PC-3 (cell line): ENCODE results near the gene TCAF1. TPM values are rescaled to one million over a fixed set of nuclear protein-coding genes. Genes with fewer than 3 reads are reported as not detected.

Experiments
- ATAC-seq: fragments of 200-7000 bp; cut with Tn5 transposase; 2 replicates; pipeline ENCODE4 v1.9.1; 2020; ENCODE audit warnings: mild to moderate bottlenecking, moderate library complexity
- BruUV-seq: library from RNA; stranded (reverse); fragments of 400-500 nt; replicated peaks from 2 replicates; lab custom pipeline; 2021; lab: Mats Ljungman, UMichigan
- CTCF ChIA-PET: fragments of 300-600 bp; sonication (Branson Sonifier 250); formaldehyde crosslinking; loops from one replicate; lab custom pipeline; 2022; ENCODE audit warnings: antibody characterized with exemption; lab: Charles Lee
- POLR2A ChIA-PET: fragments of 300-600 bp; sonication (Branson Sonifier 250); formaldehyde crosslinking; loops from one replicate; lab custom pipeline; 2022; ENCODE audit warnings: antibody characterized with exemption; ENCODE audit not compliant: unreplicated experiment; lab: Charles Lee
- DNase-seq: peaks from one replicate; pipeline ENCODE4 v3.0.0-alpha.2; 2015
- H2AFZ ChIP-seq: fragments of 300-600 bp; sonication (generic); 2 replicates; pipeline ENCODE4 v1.6.0; 2016; ENCODE audit warnings: antibody characterized with exemption, low read length
- H3F3A ChIP-seq: fragments of 300-600 bp; sonication (generic); one replicate; pipeline ENCODE4 v1.6.0; 2017; ENCODE audit warnings: antibody characterized with exemption, low read length, control low read depth, mild to moderate bottlenecking; ENCODE audit not compliant: unreplicated experiment
- H3K27ac ChIP-seq: fragments of 300-600 bp; sonication (generic); 2 replicates; pipeline ENCODE4 v1.5.1; 2016; ENCODE audit warnings: mild to moderate bottlenecking, low read length
- H3K27me3 ChIP-seq: fragments of 300-600 bp; sonication (generic); 2 replicates; pipeline ENCODE4 v1.6.1; 2016; ENCODE audit warnings: low read length, mixed read lengths
- H3K36me3 ChIP-seq: fragments of 300-600 bp; sonication (generic); 2 replicates; pipeline ENCODE4 v1.6.1; 2016; ENCODE audit warnings: low read depth, mixed run types, low read length, mixed read lengths
- H3K4me1 ChIP-seq: fragments of 300-600 bp; sonication (generic); 2 replicates; pipeline ENCODE4 v1.5.1; 2016; ENCODE audit warnings: low read length; ENCODE audit not compliant: insufficient read depth
- H3K4me2 ChIP-seq: fragments of 300-600 bp; sonication (generic); 2 replicates; pipeline ENCODE4 v1.6.0; 2016; ENCODE audit warnings: low read length
- H3K4me3 ChIP-seq: fragments of 300-600 bp; sonication (generic); 2 replicates; pipeline ENCODE4 v1.5.1; 2016; ENCODE audit warnings: mild to moderate bottlenecking, low read length, mixed read lengths
- H3K79me2 ChIP-seq: fragments of 300-600 bp; sonication (generic); 2 replicates; pipeline ENCODE4 v1.6.1; 2017; ENCODE audit warnings: low read length, mixed read lengths
- H3K9ac ChIP-seq: fragments of 300-600 bp; sonication (generic); 2 replicates; pipeline ENCODE4 v1.6.0; 2016; ENCODE audit warnings: mild to moderate bottlenecking, low read length
- H3K9me2 ChIP-seq: fragments of 300-600 bp; sonication (generic); replicated peaks from 2 replicates; pipeline ENCODE4 v1.6.1; 2016; ENCODE audit warnings: mixed run types, low read length, mixed read lengths
- H3K9me3 ChIP-seq: fragments of 300-600 bp; sonication (generic); 2 replicates; pipeline ENCODE4 v1.6.1; 2016; ENCODE audit warnings: low read length, mixed read lengths
- H4K20me1 ChIP-seq: fragments of 300-600 bp; sonication (generic); 2 replicates; pipeline ENCODE4 v1.6.1; 2016; ENCODE audit warnings: low read length, mixed read lengths
- CTCF ChIP-seq: fragments of 300-600 bp; sonication (generic); conservative IDR thresholded peaks from 2 replicates; pipeline ENCODE4 v1.5.1; 2017; ENCODE audit warnings: antibody characterized with exemption, low read depth, mild to moderate bottlenecking, low read length
- EZH2 ChIP-seq: fragments of 300-600 bp; sonication (generic); IDR thresholded peaks from one replicate; pipeline ENCODE4 v1.6.1; 2017; ENCODE audit warnings: antibody characterized with exemption, mild to moderate bottlenecking, low read length; ENCODE audit not compliant: unreplicated experiment
- EZH2phosphoT487 ChIP-seq: fragments of 300-600 bp; sonication (generic); IDR thresholded peaks from 2 replicates; pipeline ENCODE4 v1.6.1; 2018; ENCODE audit warnings: mild to moderate bottlenecking, antibody characterized with exemption, low read length, borderline replicate concordance
- intact Hi-C: fragments of 100-400 bp; cut with micrococcal nuclease; formaldehyde crosslinking; loops from 2 replicates; pipeline ENCODE4 v1.9.0; 2023
- total RNA-seq: library from RNA; depleted of rRNA; stranded (reverse); fragments of >200 nt; gene quantifications from 2 replicates; pipeline ENCODE4 v1.2.3, GENCODE V29; 2014

The TCAF1 gene
- total RNA-seq, 1 experiment from 2014 or later: 12.4 TPM

- H3K9me3 ChIP-seq: no peaks in the 10 kb centered on the region
- no peak overlapping the region for H2AFZ ChIP-seq
- ChIA-PET CTCF (no interaction called here), POLR2A (no interaction called here)
- BruUV-seq: no TSS peak
- H3F3A ChIP-seq: no peaks in the 10 kb centered on the region
- DNase-seq: no peak
- H3K27ac ChIP-seq: no peak overlapping the region
- H3K4me3 ChIP-seq: no peak overlapping the region
- H3K36me3 ChIP-seq: no peaks in the 10 kb centered on the region
- no peak overlapping the region for H3K9ac ChIP-seq
- H3K27me3 ChIP-seq: 0 out of 2 replicates have a peak, but pooled peaks cover 4% of the 10 kb centered on the region
- no peaks in the 10 kb centered on the region for H3K79me2 ChIP-seq
- ATAC-seq: no peak
- H3K4me2 ChIP-seq: no peak overlapping the region
- no peaks in the 10 kb centered on the region for H3K4me1 ChIP-seq
- TF ChIP-seq EZH2 (no peak), EZH2phosphoT487 (no peak), CTCF (no peak)
- intact Hi-C loops: no loop called here
- no peaks in the 10 kb centered on the region for H3K9me2 ChIP-seq
- H4K20me1 ChIP-seq: no peaks in the 10 kb centered on the region
Observed at GRCh38 chr7:143908120-143908519, 6.1 kb upstream of the TCAF1 start.

GRCh38 chr7:143906895-143907294 lies 4.9 kb upstream of the TCAF1 start:
- Histone ChIP-seq H2AFZ (no peak overlapping the region), H3K27ac (no peak overlapping the region), H3K9ac (no peak overlapping the region), H3K4me2 (no peak overlapping the region), H3K79me2 (no peaks in the 10 kb centered on the region), H3K9me3 (no peaks in the 10 kb centered on the region), H3K27me3 (no peaks in the 10 kb centered on the region), H3K9me2 (no peaks in the 10 kb centered on the region), H3K4me1 (no peaks in the 10 kb centered on the region), H3K36me3 (no peaks in the 10 kb centered on the region), H3K4me3 (no peak overlapping the region), H4K20me1 (no peaks in the 10 kb centered on the region), H3F3A (no peaks in the 10 kb centered on the region)
- DNase-seq (no peak), ATAC-seq (no peak)
- no TSS peak for BruUV-seq
- TF ChIP-seq EZH2 (no peak), CTCF (no peak), EZH2phosphoT487 (no peak)
- POLR2A ChIA-PET: no interaction called here
- intact Hi-C loops: no loop called here
- CTCF ChIA-PET: no interaction called here

DNA sequence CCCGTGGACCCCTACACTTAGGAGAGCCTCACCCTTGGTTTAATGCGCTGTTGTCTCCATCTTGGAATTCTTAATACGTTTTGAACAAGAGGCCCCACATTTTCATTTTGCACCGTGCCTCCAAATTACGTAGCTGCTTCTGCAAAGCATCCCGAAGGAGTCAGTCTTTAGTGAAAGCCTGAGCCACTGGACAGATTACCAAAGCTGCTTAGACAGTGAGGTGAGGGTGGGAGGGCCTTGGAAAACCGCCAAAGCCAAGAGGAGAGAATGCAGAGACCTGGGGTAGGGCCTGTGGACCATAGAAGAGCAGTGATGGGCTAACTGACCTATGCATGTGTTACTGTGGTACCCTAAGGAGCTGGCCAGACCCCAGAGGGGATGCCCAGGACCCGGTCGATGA lies 4.2 kb upstream of the TCAF1 start:
- no peaks in the 10 kb centered on the region for H4K20me1 ChIP-seq
- TF ChIP-seq EZH2 (no peak), EZH2phosphoT487 (no peak), CTCF (no peak)
- H3K79me2 ChIP-seq: peaks cover under 1% of the 10 kb centered on the region
- no peak overlapping the region for H2AFZ ChIP-seq
- ChIA-PET POLR2A (no interaction called here), CTCF (no interaction called here)
- ATAC-seq: no peak
- no peak overlapping the region for H3K27ac ChIP-seq
- H3K9ac ChIP-seq: no peak overlapping the region
- no peaks in the 10 kb centered on the region for H3K27me3 ChIP-seq
- no peaks in the 10 kb centered on the region for H3K9me2 ChIP-seq
- no peak for DNase-seq
- intact Hi-C loops: no loop called here
- no peak overlapping the region for H3K4me3 ChIP-seq
- no peak overlapping the region for H3K4me2 ChIP-seq
- no peaks in the 10 kb centered on the region for H3F3A ChIP-seq
- no TSS peak for BruUV-seq
- no peaks in the 10 kb centered on the region for H3K4me1 ChIP-seq
- H3K36me3 ChIP-seq: no peaks in the 10 kb centered on the region
- no peaks in the 10 kb centered on the region for H3K9me3 ChIP-seq
